Thyroid gland (tissue), 4 donors: ENCODE results near the gene ADGRD1.
"Not testable (repeated sequence)": the region's sequence is repeated elsewhere in the genome, so short reads cannot be mapped to it uniquely, and the experiment has no call there.

Experiments
- CTCF ChIP-seq, 6 experiments: fragments of 200-600 bp in 3 of 6; fragments of 450-650 bp in 3 of 6; sonication (generic) in 3 of 6; IDR thresholded peaks; one replicate each; pipeline ENCODE4 v1.5.1; 2016 to 2019; ENCODE audit warnings: antibody characterized with exemption in 6 of 6, mild to moderate bottlenecking in 2 of 6, inconsistent platforms in 1 of 6, moderate library complexity in 1 of 6
- POLR2A ChIP-seq, 2 donors: fragments of 450-650 bp; IDR thresholded peaks; one replicate each; pipeline ENCODE4 v1.6.1; 2017; ENCODE audit warnings: antibody characterized with exemption in 2 of 2, mild to moderate bottlenecking in 2 of 2, moderate library complexity in 1 of 2

DNA sequence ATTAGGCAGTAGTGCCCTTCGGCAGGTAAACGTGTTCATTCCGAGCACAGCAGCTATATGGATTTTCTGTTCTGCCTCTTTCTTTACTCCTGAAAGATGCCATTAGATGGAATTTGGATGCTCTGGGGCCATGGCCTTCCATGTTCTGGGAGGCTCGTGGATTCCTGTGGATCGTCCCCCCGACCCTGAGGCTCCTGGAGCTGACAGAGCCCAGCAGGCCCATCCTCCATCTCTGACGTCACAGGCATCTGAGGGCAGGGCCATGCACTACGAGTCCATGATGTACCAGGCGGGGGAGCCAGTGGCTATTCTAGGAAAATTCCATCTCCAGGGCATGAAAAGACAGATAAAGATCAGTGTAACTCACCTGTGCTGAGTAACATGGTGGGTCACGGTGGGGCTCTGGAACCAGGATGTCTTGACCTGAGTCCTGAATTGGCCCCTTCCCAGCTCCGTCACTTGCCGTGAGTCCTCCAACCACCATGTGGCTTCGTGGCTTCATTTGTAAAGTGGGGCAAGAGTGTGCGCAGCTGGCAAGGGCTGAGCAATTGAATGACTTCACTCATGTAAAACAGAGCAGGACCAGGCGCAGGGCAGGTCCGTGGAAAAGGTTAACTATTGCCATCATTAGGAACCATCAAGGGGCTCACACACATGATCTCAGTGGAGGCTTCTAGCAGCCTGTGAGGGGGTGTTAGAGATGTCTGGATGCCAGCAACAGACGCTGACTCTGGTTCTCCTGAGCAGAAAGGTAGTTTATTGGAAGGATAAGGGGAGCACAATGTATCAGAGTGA lies 115.4 kb downstream of the ADGRD1 start:
- TF ChIP-seq POLR2A, CTCF (IDR thresholded peaks at IDR 0.05): not testable (repeated sequence)
